Loucy (cell line): ENCODE data around the gene SLX4IP.

Experiments
- H2AFZ ChIP-seq: fragments of 200-600 bp; sonication (generic); 2 replicates; pipeline ENCODE4 v1.6.0; 2016; ENCODE audit warnings: antibody characterized with exemption, mild to moderate bottlenecking, low read length, moderate library complexity
- H3F3A ChIP-seq: fragments of 200-600 bp; 2 replicates; pipeline ENCODE4 v1.6.0; 2016; ENCODE audit warnings: antibody characterized with exemption, low read depth, mild to moderate bottlenecking
- H3K27me3 ChIP-seq: fragments of 200-600 bp; sonication (generic); 2 replicates; pipeline ENCODE4 v1.6.1; 2014; ENCODE audit warnings: low read length, mild to moderate bottlenecking; ENCODE audit not compliant: insufficient read depth, poor library complexity, severe bottlenecking
- H3K36me3 ChIP-seq: fragments of 200-600 bp; sonication (generic); 2 replicates; pipeline ENCODE4 v1.6.1; 2016; ENCODE audit warnings: low read length; ENCODE audit not compliant: insufficient read depth
- H3K4me1 ChIP-seq: fragments of 200-600 bp; sonication (generic); 2 replicates; pipeline ENCODE4 v1.5.1; 2014; ENCODE audit warnings: low read length, mild to moderate bottlenecking; ENCODE audit not compliant: insufficient read depth, poor library complexity, severe bottlenecking
- H3K4me2 ChIP-seq: fragments of 200-600 bp; sonication (generic); 2 replicates; pipeline ENCODE4 v1.6.0; 2014; ENCODE audit warnings: antibody characterized with exemption, low read length, low read depth, mild to moderate bottlenecking; ENCODE audit not compliant: poor library complexity, severe bottlenecking
- H3K4me3 ChIP-seq: fragments of 200-600 bp; sonication (generic); 2 replicates; pipeline ENCODE4 v1.5.1; 2014; ENCODE audit warnings: low read length, mild to moderate bottlenecking, mixed read lengths; ENCODE audit not compliant: poor library complexity, severe bottlenecking
- H3K79me2 ChIP-seq: fragments of 200-600 bp; sonication (generic); 2 replicates; pipeline ENCODE4 v1.6.1; 2014; ENCODE audit warnings: low read length; ENCODE audit not compliant: insufficient read depth
- H3K9ac ChIP-seq: fragments of 200-600 bp; sonication (generic); 2 replicates; pipeline ENCODE4 v1.6.0; 2014; ENCODE audit warnings: mild to moderate bottlenecking, low read depth, low read length, moderate library complexity; ENCODE audit not compliant: poor library complexity, severe bottlenecking
- H3K9me2 ChIP-seq: fragments of 200-600 bp; sonication (generic); replicated peaks from 2 replicates; pipeline ENCODE4 v1.6.1; 2016; ENCODE audit warnings: low read depth, low read length, mixed read lengths
- H3K9me3 ChIP-seq: fragments of 200-600 bp; sonication (generic); 2 replicates; pipeline ENCODE4 v1.6.1; 2014; ENCODE audit warnings: mild to moderate bottlenecking, antibody characterized with exemption, low read length, low read depth; ENCODE audit not compliant: insufficient read depth
- H4K20me1 ChIP-seq: fragments of 200-600 bp; sonication (generic); 2 replicates; pipeline ENCODE4 v1.6.0; 2014; ENCODE audit warnings: antibody characterized with exemption, low read length, mild to moderate bottlenecking; ENCODE audit not compliant: insufficient read depth, poor library complexity, severe bottlenecking
- EZH2phosphoT487 ChIP-seq: fragments of 200-600 bp; IDR thresholded peaks from 2 replicates; pipeline ENCODE4 v1.6.1; 2018; ENCODE audit warnings: antibody characterized with exemption, mild to moderate bottlenecking, moderate library complexity, borderline replicate concordance
- TF ChIP-seq, protein P1 (sequence below): fragments of 200-600 bp; sonication (generic); conservative IDR thresholded peaks from 2 replicates; pipeline ENCODE4 v1.5.1; 2014; ENCODE audit warnings: mild to moderate bottlenecking, antibody characterized with exemption, low read length

SLX4IP gene

DNA sequence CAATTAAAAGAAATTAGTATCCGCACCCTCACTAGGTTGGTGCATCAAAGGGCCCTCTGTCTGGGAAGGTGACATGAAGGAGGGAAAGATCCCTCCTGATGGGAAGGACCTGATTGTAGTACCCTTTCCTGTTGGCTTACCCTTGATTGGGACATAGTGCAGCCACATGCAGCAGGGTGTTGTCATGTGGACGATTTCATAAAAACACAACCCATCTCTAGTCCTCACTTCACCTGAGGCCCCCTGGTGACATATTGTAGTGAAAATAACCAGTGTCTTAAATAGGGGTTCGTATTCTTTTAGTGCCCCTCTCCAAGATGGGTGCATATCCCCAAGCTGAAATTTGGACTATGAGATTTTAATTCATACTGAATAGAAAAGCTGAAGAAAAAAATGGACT is 97.3 kb downstream of the SLX4IP start:
- H3K27me3 ChIP-seq: no peaks in the 10 kb centered on the region
- no peaks in the 10 kb centered on the region for H3K36me3 ChIP-seq
- H4K20me1 ChIP-seq: no peaks in the 10 kb centered on the region
- TF ChIP-seq EZH2phosphoT487: no peak
- TF ChIP-seq, protein P1, sequence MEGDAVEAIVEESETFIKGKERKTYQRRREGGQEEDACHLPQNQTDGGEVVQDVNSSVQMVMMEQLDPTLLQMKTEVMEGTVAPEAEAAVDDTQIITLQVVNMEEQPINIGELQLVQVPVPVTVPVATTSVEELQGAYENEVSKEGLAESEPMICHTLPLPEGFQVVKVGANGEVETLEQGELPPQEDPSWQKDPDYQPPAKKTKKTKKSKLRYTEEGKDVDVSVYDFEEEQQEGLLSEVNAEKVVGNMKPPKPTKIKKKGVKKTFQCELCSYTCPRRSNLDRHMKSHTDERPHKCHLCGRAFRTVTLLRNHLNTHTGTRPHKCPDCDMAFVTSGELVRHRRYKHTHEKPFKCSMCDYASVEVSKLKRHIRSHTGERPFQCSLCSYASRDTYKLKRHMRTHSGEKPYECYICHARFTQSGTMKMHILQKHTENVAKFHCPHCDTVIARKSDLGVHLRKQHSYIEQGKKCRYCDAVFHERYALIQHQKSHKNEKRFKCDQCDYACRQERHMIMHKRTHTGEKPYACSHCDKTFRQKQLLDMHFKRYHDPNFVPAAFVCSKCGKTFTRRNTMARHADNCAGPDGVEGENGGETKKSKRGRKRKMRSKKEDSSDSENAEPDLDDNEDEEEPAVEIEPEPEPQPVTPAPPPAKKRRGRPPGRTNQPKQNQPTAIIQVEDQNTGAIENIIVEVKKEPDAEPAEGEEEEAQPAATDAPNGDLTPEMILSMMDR: peak; percentile 29; the same call in 1 of the 2 replicates
- no peaks in the 10 kb centered on the region for H3F3A ChIP-seq
- no peak overlapping the region for H2AFZ ChIP-seq
- no peaks in the 10 kb centered on the region for H3K9me3 ChIP-seq
- H3K9me2 ChIP-seq: no peaks in the 10 kb centered on the region
- H3K9ac ChIP-seq: no peak overlapping the region
- H3K79me2 ChIP-seq: no peaks in the 10 kb centered on the region
- H3K4me3 ChIP-seq: no peak overlapping the region
- H3K4me1 ChIP-seq: peaks cover 4% of the 10 kb centered on the region
- H3K4me2 ChIP-seq: no peak overlapping the region

DNA sequence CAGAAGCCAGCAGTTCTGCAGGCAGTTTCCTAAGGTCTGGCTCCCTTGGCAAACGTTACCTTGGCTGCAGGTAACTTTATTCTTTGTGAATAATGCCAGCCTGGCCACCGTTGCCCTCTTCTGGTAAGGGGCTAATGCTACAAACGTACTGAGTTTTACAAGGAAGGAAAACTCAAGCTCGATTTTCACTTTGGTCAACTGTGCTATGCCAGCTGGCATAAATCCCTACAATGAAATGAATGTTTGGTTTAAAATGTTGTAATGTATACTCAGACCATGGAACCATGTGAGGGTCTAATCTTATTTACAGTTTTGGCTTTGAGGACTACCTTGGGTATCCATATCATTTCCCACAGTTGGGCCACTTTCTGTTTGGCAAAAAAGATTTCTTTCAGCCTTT is 101.4 kb downstream of the SLX4IP start:
- Histone ChIP-seq H3K4me2 (peak overlapping the region; percentile 11), H3K9ac (no peak overlapping the region), H2AFZ (no peak overlapping the region)

DNA sequence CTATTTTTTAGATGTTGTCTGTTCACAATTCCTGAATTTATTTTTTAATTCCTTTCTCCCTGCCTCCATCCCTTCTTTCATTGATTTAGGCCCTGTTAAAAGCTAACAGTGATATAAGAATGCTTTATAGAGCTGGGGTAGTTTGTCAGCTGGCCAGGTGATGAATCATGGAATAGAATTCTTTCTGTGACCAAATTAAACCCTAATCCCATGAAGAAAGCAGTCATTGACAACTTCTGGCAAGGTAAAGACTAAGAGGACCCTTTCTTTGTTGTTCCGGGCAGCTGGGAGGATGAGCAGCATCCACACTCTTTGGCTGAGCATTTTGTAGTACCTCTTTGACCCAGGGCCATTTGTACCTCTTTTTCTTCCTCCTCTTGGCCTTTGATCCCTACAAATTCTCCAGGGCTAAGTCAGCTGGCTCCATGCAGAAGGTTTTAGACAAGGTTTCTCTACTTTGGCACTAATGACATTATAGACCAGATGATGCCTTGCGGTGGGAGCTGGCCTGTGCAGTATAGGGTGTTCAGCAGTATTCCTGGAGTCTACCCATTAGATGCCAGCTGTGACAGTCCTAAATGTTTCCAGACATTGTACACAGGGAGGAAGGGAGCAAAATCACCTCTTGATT is 102.9 kb downstream of the SLX4IP start:
- H3K79me2 ChIP-seq: no peaks in the 10 kb centered on the region; the same call in 1 of the 2 replicates
- no peaks in the 10 kb centered on the region for H3K9me3 ChIP-seq
- H2AFZ ChIP-seq: no peak overlapping the region
- H3K4me3 ChIP-seq: no peak overlapping the region
- no peaks in the 10 kb centered on the region for H4K20me1 ChIP-seq
- no peaks in the 10 kb centered on the region for H3F3A ChIP-seq
- no peaks in the 10 kb centered on the region for H3K27me3 ChIP-seq
- no peaks in the 10 kb centered on the region for H3K9me2 ChIP-seq
- no peak overlapping the region for H3K9ac ChIP-seq
- TF ChIP-seq, protein P1: no peak
- no peak for TF ChIP-seq EZH2phosphoT487
- peaks cover 14% of the 10 kb centered on the region for H3K4me1 ChIP-seq
- no peaks in the 10 kb centered on the region for H3K36me3 ChIP-seq
- no peak overlapping the region for H3K4me2 ChIP-seq

More for the DNA sequence above, 101.4 kb downstream of the SLX4IP start:
- Histone ChIP-seq H3K4me1 (peaks cover 10% of the 10 kb centered on the region), H3K79me2 (no peaks in the 10 kb centered on the region; the same call in 1 of the 2 replicates), H3F3A (no peaks in the 10 kb centered on the region), H4K20me1 (no peaks in the 10 kb centered on the region), H3K27me3 (no peaks in the 10 kb centered on the region), H3K9me3 (no peaks in the 10 kb centered on the region), H3K9me2 (no peaks in the 10 kb centered on the region), H3K4me3 (no peak overlapping the region), H3K36me3 (no peaks in the 10 kb centered on the region)
- TF ChIP-seq, protein P1: peak; percentile 83
- no peak for TF ChIP-seq EZH2phosphoT487
